CD14-positive monocyte (primary cell): ENCODE data around the gene CENPT. TPM values are rescaled to one million over a fixed set of nuclear protein-coding genes. Genes with fewer than 3 reads are reported as not detected.

Experiments
- DNase-seq, 3 donors: peaks; one replicate each; pipeline ENCODE4 v3.0.0-alpha.2; 2011 to 2022
- H2AFZ ChIP-seq: 2 replicates; pipeline ENCODE4 v1.6.0; 2012; ENCODE audit warnings: mild to moderate bottlenecking, low read depth, low read length, inconsistent platforms; ENCODE audit not compliant: insufficient read depth, poor library complexity, severe bottlenecking
- H3K27ac ChIP-seq, 2 donors: 1 replicate in 1 of 2; 2 replicates in 1 of 2; pipeline ENCODE4 v1.5.1; 2012 to 2013; ENCODE audit warnings: low read length in 2 of 2, control low read depth in 1 of 2, inconsistent platforms in 1 of 2, low read depth in 1 of 2, mild to moderate bottlenecking in 1 of 2
- H3K27me3 ChIP-seq, 2 donors: one replicate each; pipeline versions ENCODE4 v1.6.0 to v1.6.1; 2011 to 2013; ENCODE audit warnings: low read length in 2 of 2; ENCODE audit not compliant: control insufficient read depth in 2 of 2, insufficient read depth in 2 of 2
- H3K36me3 ChIP-seq, 2 donors: replicated peaks in 1 of 2; 1 replicate in 1 of 2; 2 replicates in 1 of 2; pipeline versions ENCODE4 v1.5.1 to v1.6.1; 2012 to 2013; ENCODE audit warnings: low read length in 2 of 2, control low read depth in 1 of 2, inconsistent platforms in 1 of 2, mild to moderate bottlenecking in 1 of 2; ENCODE audit not compliant: insufficient read depth in 2 of 2, control insufficient read depth in 1 of 2
- H3K4me1 ChIP-seq, 2 donors: 1 replicate in 1 of 2; 2 replicates in 1 of 2; pipeline versions ENCODE4 v1.5.1 to v1.6.1; 2012 to 2013; ENCODE audit warnings: low read length in 2 of 2, control low read depth in 1 of 2, inconsistent platforms in 1 of 2, mild to moderate bottlenecking in 1 of 2, moderate library complexity in 1 of 2; ENCODE audit not compliant: insufficient read depth in 2 of 2, control insufficient read depth in 1 of 2
- H3K4me2 ChIP-seq: replicated peaks from 2 replicates; pipeline ENCODE3; 2012; ENCODE audit warnings: low read length, moderate library complexity, mild to moderate bottlenecking; ENCODE audit not compliant: poor library complexity, severe bottlenecking; ENCODE audit errors: extremely low read depth
- H3K4me3 ChIP-seq, 3 experiments: fragments of 200-600 bp in 1 of 3; sonication (generic) in 1 of 3; replicated peaks in 1 of 3; 1 replicate in 2 of 3; 2 replicates in 1 of 3; pipeline ENCODE4 v1.5.1; 2011 to 2013; ENCODE audit warnings: low read length in 3 of 3, mild to moderate bottlenecking in 3 of 3, control low read depth in 2 of 3, low read depth in 2 of 3, inconsistent platforms in 1 of 3, moderate library complexity in 1 of 3
- H3K79me2 ChIP-seq: 2 replicates; pipeline ENCODE4 v1.6.0; 2012; ENCODE audit warnings: mild to moderate bottlenecking, control low read depth, inconsistent platforms, low read length, moderate library complexity; ENCODE audit not compliant: insufficient read depth
- H3K9ac ChIP-seq: 2 replicates; pipeline ENCODE4 v1.6.0; 2017; ENCODE audit warnings: low read length, mild to moderate bottlenecking; ENCODE audit not compliant: insufficient read depth, poor library complexity, severe bottlenecking
- H3K9me3 ChIP-seq, 2 donors: replicated peaks in 1 of 2; 1 replicate in 1 of 2; 2 replicates in 1 of 2; pipeline versions ENCODE4 v1.5.1 to v1.6.1; 2012 to 2013; ENCODE audit warnings: low read length in 2 of 2, control low read depth in 1 of 2; ENCODE audit not compliant: control insufficient read depth in 1 of 2, insufficient read depth in 1 of 2
- H4K20me1 ChIP-seq: 2 replicates; pipeline ENCODE4 v1.6.0; 2012; ENCODE audit warnings: mild to moderate bottlenecking, low read length, control low read depth, moderate library complexity; ENCODE audit not compliant: insufficient read depth
- H3K27ac Mint-ChIP-seq, 7 donors: one replicate each; pipeline ENCODE4 v1.8.0; 2020; ENCODE audit warnings: mild to moderate bottlenecking in 7 of 7, mixed read lengths in 7 of 7, moderate library complexity in 6 of 7, inconsistent platforms in 2 of 7
- H3K27me3 Mint-ChIP-seq, 3 donors: one replicate each; pipeline ENCODE4 v1.8.0; 2021 to 2022; ENCODE audit warnings: low read depth in 3 of 3, mild to moderate bottlenecking in 3 of 3, mixed read lengths in 3 of 3, moderate library complexity in 3 of 3, inconsistent platforms in 1 of 3
- H3K36me3 Mint-ChIP-seq, 2 donors: one replicate each; pipeline ENCODE4 v1.8.0; 2020; ENCODE audit warnings: mixed read lengths in 2 of 2, inconsistent platforms in 1 of 2, mild to moderate bottlenecking in 1 of 2
- H3K4me1 Mint-ChIP-seq: one replicate; pipeline ENCODE4 v1.8.0; 2020; ENCODE audit warnings: mild to moderate bottlenecking, mixed read lengths
- H3K4me3 Mint-ChIP-seq, 2 donors: one replicate each; pipeline ENCODE4 v1.8.0; 2020; ENCODE audit warnings: mild to moderate bottlenecking in 2 of 2, mixed read lengths in 2 of 2, moderate library complexity in 1 of 2
- H3K9me3 Mint-ChIP-seq, 7 donors: one replicate each; pipeline ENCODE4 v1.8.0; 2020 to 2022; ENCODE audit warnings: mixed read lengths in 7 of 7, mild to moderate bottlenecking in 6 of 7, moderate library complexity in 6 of 7, inconsistent platforms in 2 of 7
- CTCF ChIP-seq: fragments of 200-600 bp; IDR thresholded peaks from one replicate; pipeline ENCODE4 v1.8.0; 2022; ENCODE audit warnings: antibody characterized with exemption, mild to moderate bottlenecking
- WGBS: methylation state at CpG from one replicate; pipeline ENCODE4 v1.1.5; 2013; ENCODE audit warnings: missing lambda C conversion rate; ENCODE audit not compliant: insufficient coverage; 5-methylcytosine and 5-hydroxymethylcytosine counted together
- intact Hi-C, 2 donors: fragments of 100-400 bp; cut with micrococcal nuclease; formaldehyde crosslinking; loops; one replicate each; pipeline versions ENCODE4 v1.15.0 to v1.15.1; 2023
- polyA plus RNA-seq, 3 donors: library from polyadenylated mRNA; depleted of rRNA in 1 of 3; unstranded in 2 of 3; stranded (reverse) in 1 of 3; fragments of 300-500 nt in 2 of 3; fragments of >200 nt in 1 of 3; fragmentation: Illumina TruSeq in 2 of 3; gene quantifications; 1 replicate in 2 of 3; 2 replicates in 1 of 3; pipeline ENCODE4 v1.2.3, GENCODE V29; 2012 to 2021

CENPT gene
- polyA plus RNA-seq, 3 donors = 8.3 to 120 (median 12.4) TPM

GRCh38 chr16:67796099-67796718 lies 51.3 kb downstream of the CENPT start:
- no peak for TF ChIP-seq CTCF
- H3K4me3 ChIP-seq = no peak overlapping the region
- Mint-ChIP-seq H3K4me1 (peaks cover 10% of the 10 kb centered on the region), H3K27me3 (peaks cover 0 to 3% (median 0%) of the 10 kb centered on the region in 3 donors), H3K9me3 (peaks cover 0 to 1% (median 0%) of the 10 kb centered on the region in 7 donors), H3K4me3 (no peak overlapping the region), H3K27ac (no peak overlapping the region), H3K36me3 (peaks cover 29 to 43% of the 10 kb centered on the region in 2 donors)
- intact Hi-C loops = no loop called here
- no peak overlapping the region for H3K4me2 ChIP-seq
- no peak overlapping the region for H3K27ac ChIP-seq
- H3K9me3 ChIP-seq = no peaks in the 10 kb centered on the region
- H2AFZ ChIP-seq = no peak overlapping the region
- peaks cover 43% of the 10 kb centered on the region for H3K79me2 ChIP-seq
- WGBS = 100% methylated on average over 1 of the region's 5 CpGs
- peaks cover 45% of the 10 kb centered on the region for H4K20me1 ChIP-seq
- no peak overlapping the region for H3K9ac ChIP-seq
- no peaks in the 10 kb centered on the region for H3K27me3 ChIP-seq
- H3K4me1 ChIP-seq = peaks cover 0 to 4% of the 10 kb centered on the region in 2 donors
- DNase-seq = no peak
- peaks cover 24 to 40% of the 10 kb centered on the region in 2 donors for H3K36me3 ChIP-seq

- intact Hi-C loops = no loop called here
- DNase-seq = no peak
- Histone ChIP-seq H3K36me3 (no peaks in the 10 kb centered on the region), H3K27ac (peak overlapping the region in 1 of 2 donors; percentile 1), H2AFZ (no peak overlapping the region), H3K4me2 (no peak overlapping the region), H3K9ac (no peak overlapping the region), H3K4me1 (peaks cover 3 to 5% of the 10 kb centered on the region in 2 donors), H3K27me3 (no peaks in the 10 kb centered on the region), H4K20me1 (peaks cover 14% of the 10 kb centered on the region), H3K9me3 (no peaks in the 10 kb centered on the region), H3K79me2 (peaks cover 19% of the 10 kb centered on the region), H3K4me3 (no peak overlapping the region)
- no peak for TF ChIP-seq CTCF
- H3K4me1 Mint-ChIP-seq = peaks cover 8% of the 10 kb centered on the region
- H3K36me3 Mint-ChIP-seq = peaks cover 0 to 7% of the 10 kb centered on the region in 2 donors
- H3K27ac Mint-ChIP-seq = peak overlapping the region in 5 of 7 donors; percentile 24 to 82 (median 39)
- no peak overlapping the region for H3K4me3 Mint-ChIP-seq
- H3K27me3 Mint-ChIP-seq = peaks cover 0 to 3% (median 2%) of the 10 kb centered on the region in 3 donors
- H3K9me3 Mint-ChIP-seq = peaks cover 0 to 2% (median 0%) of the 10 kb centered on the region in 7 donors
These were observed 57.4 kb downstream of the CENPT start for GRCh38 chr16:67790071-67790470.
